Measurements from ENCODE around the gene KDM4F.
A peak's percentile ranks its signal among the peaks of the same experiment; 100 is the strongest.
"Not testable (repeated sequence)": the region's sequence is repeated elsewhere in the genome, so short reads cannot be mapped to it uniquely, and the experiment has no call there.

KDM4F gene

GRCh38 chr11:95049122-95049521 is at the start of gene KDM4F:
TSS of gene KDM4F (plus strand) at chr11:95049422.
- not testable (repeated sequence) for ATAC-seq

GRCh38 chr11:95003716-95004115 is 45.5 kb upstream of the KDM4F start:
- ATAC-seq, result no peak

GRCh38 chr11:95005642-95006041 is 43.6 kb upstream of the KDM4F start:
- no peak for ATAC-seq

- ATAC-seq, result no peak
Measured at GRCh38 chr11:95011376-95011775, 37.8 kb upstream of the KDM4F start.

- ATAC-seq, result no peak
Measured at GRCh38 chr11:95014184-95014821, 34.9 kb upstream of the KDM4F start.

GRCh38 chr11:95016139-95016538 is 33.1 kb upstream of the KDM4F start:
- no peak for ATAC-seq

GRCh38 chr11:95021468-95021867 is 27.8 kb upstream of the KDM4F start:
- ATAC-seq, result not testable (repeated sequence)

- ATAC-seq, result no peak
Measured at GRCh38 chr11:95024958-95025357, 24.3 kb upstream of the KDM4F start, which contains the start of gene KDM4E. TSS of gene KDM4E (plus strand) at chr11:95025258. CDS start at chr11:95025558, 300 bp downstream.

GRCh38 chr11:95025594-95025993 is 23.6 kb upstream of the KDM4F start:
- ATAC-seq, result not testable (repeated sequence)

- no peak for ATAC-seq
Measured at GRCh38 chr11:95028357-95028756, 20.9 kb upstream of the KDM4F start.

- ATAC-seq, result no peak
Measured at GRCh38 chr11:95033051-95033450, 16.2 kb upstream of the KDM4F start.

- no peak for ATAC-seq
Measured at GRCh38 chr11:95035316-95035715, 13.9 kb upstream of the KDM4F start.

- ATAC-seq, result peak; percentile 20 to 56
Measured at GRCh38 chr11:95037356-95038035, 11.7 kb upstream of the KDM4F start.

- no peak for ATAC-seq
Measured at GRCh38 chr11:95042239-95042638, 7.0 kb upstream of the KDM4F start.

GRCh38 chr11:95042906-95043305 is 6.3 kb upstream of the KDM4F start:
- ATAC-seq, result no peak

- no peak for ATAC-seq
Measured at GRCh38 chr11:95044010-95044409, 5.2 kb upstream of the KDM4F start.

- ATAC-seq, result no peak
Measured at GRCh38 chr11:95045812-95046211, 3.4 kb upstream of the KDM4F start.

- ATAC-seq, result no peak
Measured at GRCh38 chr11:95050595-95051202, 1.5 kb downstream of the KDM4F start.

GRCh38 chr11:95054356-95054755 is 5.1 kb downstream of the KDM4F start:
- ATAC-seq, result no peak

- peak in 1 of 2 donors; percentile 38 for ATAC-seq
Measured at GRCh38 chr11:95055283-95055897, 6.2 kb downstream of the KDM4F start.

GRCh38 chr11:95057959-95058358 is 8.7 kb downstream of the KDM4F start:
- no peak for ATAC-seq

- ATAC-seq, result no peak
Measured at GRCh38 chr11:95058621-95059020, 9.4 kb downstream of the KDM4F start.

- no peak for ATAC-seq
Measured at GRCh38 chr11:95059046-95059445, 9.8 kb downstream of the KDM4F start.

GRCh38 chr11:95065336-95065735 is 16.1 kb downstream of the KDM4F start:
- no peak for ATAC-seq

All from activated CD4-positive, CD25-positive, alpha-beta regulatory T cell treated with anti-CD3 and anti-CD28 coated beads, Interleukin-2, amount 50 U/mL, for 24 hours (primary cell).